Lung (tissue), 12 donors: Measurements from ENCODE around the gene ARL8B. TPM values are rescaled to one million over a fixed set of nuclear protein-coding genes. Genes with fewer than 3 reads are reported as not detected.
A peak's percentile ranks its signal among the peaks of the same experiment; 100 is the strongest.
"Not testable (repeated sequence)": the region's sequence is repeated elsewhere in the genome, so short reads cannot be mapped to it uniquely, and the experiment has no call there.

Experiments
- ATAC-seq: fragments of 200-7000 bp; cut with Tn5 transposase; one replicate; pipeline ENCODE4 v1.9.1; 2020; ENCODE audit warnings: moderate number of reproducible peaks; ENCODE audit not compliant: insufficient read depth, low FRiP score
- DNase-seq, 3 donors: peaks; one replicate each; pipeline ENCODE4 v3.0.0-alpha.2; 2013 to 2017
- H3K27ac ChIP-seq, 2 donors: one replicate each; pipeline ENCODE4 v1.5.1; 2013; ENCODE audit warnings: mild to moderate bottlenecking in 2 of 2, moderate library complexity in 2 of 2, control low read depth in 1 of 2, inconsistent platforms in 1 of 2, low read depth in 1 of 2, low read length in 1 of 2
- H3K27me3 ChIP-seq, 3 donors: one replicate each; pipeline ENCODE4 v1.5.1; 2013; ENCODE audit warnings: low read length in 2 of 3; ENCODE audit not compliant: control insufficient read depth in 3 of 3, insufficient read depth in 3 of 3
- H3K36me3 ChIP-seq, 4 donors: one replicate each; pipeline ENCODE4 v1.5.1; 2013; ENCODE audit warnings: low read length in 4 of 4, mild to moderate bottlenecking in 1 of 4, moderate library complexity in 1 of 4; ENCODE audit not compliant: control insufficient read depth in 4 of 4, insufficient read depth in 4 of 4
- H3K4me1 ChIP-seq, 5 donors: one replicate each; pipeline ENCODE4 v1.5.1; 2013; ENCODE audit warnings: low read length in 5 of 5, mild to moderate bottlenecking in 2 of 5, moderate library complexity in 1 of 5; ENCODE audit not compliant: control insufficient read depth in 5 of 5, insufficient read depth in 5 of 5
- H3K4me3 ChIP-seq: one replicate; pipeline ENCODE4 v1.5.1; 2013; ENCODE audit warnings: mild to moderate bottlenecking, control low read depth, moderate library complexity
- H3K9ac ChIP-seq, 2 donors: one replicate each; pipeline ENCODE4 v1.5.1; 2013; ENCODE audit warnings: low read length in 2 of 2, control low read depth in 1 of 2; ENCODE audit not compliant: insufficient read depth in 1 of 2
- H3K9me3 ChIP-seq, 4 donors: one replicate each; pipeline ENCODE4 v1.5.1; 2013; ENCODE audit warnings: low read length in 3 of 4, mild to moderate bottlenecking in 1 of 4, moderate library complexity in 1 of 4; ENCODE audit not compliant: control insufficient read depth in 4 of 4, insufficient read depth in 3 of 4
- CTCF ChIP-seq: IDR thresholded peaks from 2 replicates; pipeline ENCODE4 v1.5.1; 2012; ENCODE audit warnings: mild to moderate bottlenecking; ENCODE audit errors: control extremely low read depth, extremely low read depth
- WGBS, 2 donors: extraction: QIAGEN DNeasy Blood & Tissue Kit; methylation state at CpG; one replicate each; pipeline ENCODE4 v1.1.7; 2013; 5-methylcytosine and 5-hydroxymethylcytosine counted together
- polyA plus RNA-seq, 2 donors: library from polyadenylated mRNA; stranded (reverse); fragments of 200-250 nt; gene quantifications; one replicate each; pipeline ENCODE4 v1.2.1, GENCODE V29; 2013
- total RNA-seq, 2 donors: library from RNA; depleted of rRNA in 1 of 2; stranded (reverse); fragments of >200 nt in 1 of 2; gene quantifications; one replicate each; pipeline ENCODE4 v1.2.1, GENCODE V29; 2014 to 2021
- donor health status: control.
- donor health status: control.
- donor health status: Bipolar disorder and iron deficiency.
- donor health status: healthy.
- donor health status: DM: yes; HTN: yes; CAD: no.

ARL8B gene
- total and polyA plus RNA-seq, 4 donors, result 58.9 to 108 (median 74.8) TPM

GRCh38 chr3:5145120-5145519 is 23.0 kb downstream of the ARL8B start:
- no peak for ATAC-seq
- Histone ChIP-seq H3K36me3 (peaks cover 0 to 14% (median 2%) of the 10 kb centered on the region in 4 donors), H3K4me3 (no peak overlapping the region), H3K9me3 (peaks cover 0 to 13% (median 3%) of the 10 kb centered on the region in 4 donors), H3K27ac (peak overlapping the region in 1 of 2 donors; percentile 19), H3K27me3 (no peaks in the 10 kb centered on the region), H3K4me1 (peaks cover 0 to 7% (median 0%) of the 10 kb centered on the region in 5 donors), H3K9ac (no peak overlapping the region)
- TF ChIP-seq CTCF, result no peak
- 86 to 95% methylated on average over 5 of the region's 5 CpGs for WGBS, 2 donors
- DNase-seq, result no peak

- H3K9ac ChIP-seq, H3K27ac ChIP-seq, H3K4me1 ChIP-seq, DNase-seq, ATAC-seq, H3K4me3 ChIP-seq, H3K27me3 ChIP-seq: not testable (repeated sequence)
- H3K36me3 ChIP-seq, result peaks cover 0 to 14% (median under 1%) of the 10 kb centered on the region in 4 donors
- WGBS, 2 donors, result 99% methylated on average over 5 of the region's 5 CpGs
- peaks cover 0 to 13% (median 3%) of the 10 kb centered on the region in 4 donors for H3K9me3 ChIP-seq
Observed at GRCh38 chr3:5147152-5147551, 25.1 kb downstream of the ARL8B start.

- Histone ChIP-seq H3K9me3 (peaks cover 0 to 2% (median under 1%) of the 10 kb centered on the region in 4 donors), H3K4me3 (no peak overlapping the region), H3K4me1 (peaks cover 0 to 2% (median 0%) of the 10 kb centered on the region in 5 donors), H3K9ac (no peak overlapping the region), H3K27me3 (no peaks in the 10 kb centered on the region), H3K27ac (no peak overlapping the region), H3K36me3 (peaks cover 0 to 6% (median under 1%) of the 10 kb centered on the region in 4 donors)
- 85 to 89% methylated on average over 7 of the region's 7 CpGs for WGBS, 2 donors
- TF ChIP-seq CTCF, result no peak
- ATAC-seq (no peak), DNase-seq (no peak)
Observed at GRCh38 chr3:5149306-5149880, 27.3 kb downstream of the ARL8B start.

- no peaks in the 10 kb centered on the region for H3K36me3 ChIP-seq
- no peaks in the 10 kb centered on the region for H3K9me3 ChIP-seq
- ATAC-seq (no peak), DNase-seq (no peak)
- H3K4me1 ChIP-seq, result peaks cover 0 to 2% (median 0%) of the 10 kb centered on the region in 5 donors
- no peak overlapping the region for H3K9ac ChIP-seq
- no peak overlapping the region for H3K27ac ChIP-seq
- no peak for TF ChIP-seq CTCF
- 94% methylated on average over 6 of the region's 6 CpGs for WGBS, 2 donors
- H3K27me3 ChIP-seq, result no peaks in the 10 kb centered on the region
- H3K4me3 ChIP-seq, result no peak overlapping the region
Observed at GRCh38 chr3:5151586-5151985, 29.5 kb downstream of the ARL8B start.
